Sigmoid colon (tissue), 7 donors: ENCODE data around the gene CPE. TPM values are rescaled to one million over a fixed set of nuclear protein-coding genes. Genes with fewer than 3 reads are reported as not detected.

ENCODE experiments used
- DNase-seq: peaks from one replicate; pipeline ENCODE4 v3.0.0-alpha.2; 2019
- H3K27ac ChIP-seq, 4 donors: fragments of 200-600 bp; sonication (generic); one replicate each; pipeline ENCODE4 v1.5.1; 2016 to 2019; ENCODE audit warnings: mild to moderate bottlenecking in 1 of 4
- H3K27me3 ChIP-seq, 3 donors: fragments of 200-600 bp; sonication (generic); one replicate each; pipeline ENCODE4 v1.5.1; 2019; ENCODE audit warnings: mild to moderate bottlenecking in 1 of 3
- H3K36me3 ChIP-seq, 4 donors: fragments of 200-600 bp; sonication (generic); one replicate each; pipeline ENCODE4 v1.5.1; 2016 to 2019
- H3K4me1 ChIP-seq, 4 donors: fragments of 200-600 bp; sonication (generic); one replicate each; pipeline ENCODE4 v1.5.1; 2017 to 2019
- H3K4me3 ChIP-seq, 4 donors: fragments of 200-600 bp; sonication (generic); one replicate each; pipeline ENCODE4 v1.5.1; 2017 to 2019; ENCODE audit warnings: mild to moderate bottlenecking in 2 of 4, moderate library complexity in 1 of 4
- H3K9me3 ChIP-seq, 4 donors: fragments of 200-600 bp in 3 of 4; sonication (generic) in 3 of 4; one replicate each; pipeline versions ENCODE4 v1.5.1 to v1.6.1; 2013 to 2019
- CTCF ChIP-seq, 4 experiments: fragments of 450-650 bp in 3 of 4; fragments of 200-600 bp in 1 of 4; IDR thresholded peaks; one replicate each; pipeline ENCODE4 v1.5.1; 2016 to 2019; ENCODE audit warnings: antibody characterized with exemption in 4 of 4, mild to moderate bottlenecking in 3 of 4, moderate library complexity in 2 of 4
- EP300 ChIP-seq, 4 donors: sonication (generic); formaldehyde crosslinking; IDR thresholded peaks; one replicate each; pipeline ENCODE4 v1.6.1; 2017; ENCODE audit warnings: antibody characterized with exemption in 4 of 4
- POLR2A ChIP-seq, 2 donors: fragments of 450-650 bp; IDR thresholded peaks; one replicate each; pipeline ENCODE4 v1.6.1; 2016; ENCODE audit warnings: antibody characterized with exemption in 2 of 2, mild to moderate bottlenecking in 2 of 2, moderate library complexity in 2 of 2
- POLR2AphosphoS5 ChIP-seq, 4 donors: sonication (generic); formaldehyde crosslinking; IDR thresholded peaks; one replicate each; pipeline ENCODE4 v1.6.1; 2017; ENCODE audit warnings: antibody characterized with exemption in 4 of 4
- WGBS, 2 donors: extraction: QIAGEN DNeasy Blood & Tissue Kit; methylation state at CpG; one replicate each; pipeline ENCODE4 v1.1.7; 2013; 5-methylcytosine and 5-hydroxymethylcytosine counted together
- intact Hi-C: fragments of 100-400 bp; cut with DNase I; formaldehyde crosslinking; loops from one replicate; pipeline ENCODE4 v1.15.1; 2023
- polyA plus RNA-seq, 3 donors: library from polyadenylated mRNA; stranded (reverse); fragments of 200-250 nt; gene quantifications; one replicate each; pipeline ENCODE4 v1.2.3, GENCODE V29; 2013
- total RNA-seq, 4 donors: library from RNA; depleted of rRNA; stranded (reverse); fragments of >200 nt; gene quantifications; one replicate each; pipeline ENCODE4 v1.1.0, GENCODE V29; 2016
- donor health status: healthy with polysubstance abuse.
- donor health status: Bipolar disorder and iron deficiency.
- donor health status: healthy.

CPE gene
- total and polyA plus RNA-seq, 7 donors: 5.4 to 64.5 (median 31.8) TPM

- Histone ChIP-seq H3K4me1 (no peaks in the 10 kb centered on the region), H3K27me3 (no peaks in the 10 kb centered on the region), H3K36me3 (peaks cover 0 to 39% (median 6%) of the 10 kb centered on the region in 4 donors), H3K4me3 (no peak overlapping the region), H3K27ac (no peak overlapping the region), H3K9me3 (no peaks in the 10 kb centered on the region)
- DNase-seq: no peak
- 38 to 72% methylated on average over 13 of the region's 13 CpGs for WGBS, 2 donors
- TF ChIP-seq POLR2AphosphoS5 (IDR thresholded peaks at IDR 0.05) (no peak), POLR2A (IDR thresholded peaks at IDR 0.05) (no peak), EP300 (IDR thresholded peaks at IDR 0.05) (no peak), CTCF (IDR thresholded peaks at IDR 0.05) (no peak)
- intact Hi-C loops: no loop called here
These were observed 35.2 kb upstream of the CPE start for GRCh38 chr4:165343353-165344191.

GRCh38 chr4:165345666-165346417 lies 33.0 kb upstream of the CPE start:
- intact Hi-C loops: no loop called here
- no peaks in the 10 kb centered on the region for H3K9me3 ChIP-seq
- 89 to 92% methylated on average over 10 of the region's 10 CpGs for WGBS, 2 donors
- no peaks in the 10 kb centered on the region for H3K27me3 ChIP-seq
- no peak overlapping the region for H3K4me3 ChIP-seq
- H3K36me3 ChIP-seq: peaks cover 0 to 18% (median 1%) of the 10 kb centered on the region in 4 donors
- H3K27ac ChIP-seq: no peak overlapping the region
- TF ChIP-seq POLR2A (IDR thresholded peaks at IDR 0.05) (no peak), CTCF (IDR thresholded peaks at IDR 0.05) (no peak), EP300 (IDR thresholded peaks at IDR 0.05) (no peak), POLR2AphosphoS5 (IDR thresholded peaks at IDR 0.05) (no peak)
- no peak for DNase-seq
- no peaks in the 10 kb centered on the region for H3K4me1 ChIP-seq

GRCh38 chr4:165347647-165348569 lies 30.9 kb upstream of the CPE start:
- intact Hi-C loops: no loop called here
- Histone ChIP-seq H3K4me1 (no peaks in the 10 kb centered on the region), H3K4me3 (no peak overlapping the region), H3K27ac (no peak overlapping the region), H3K36me3 (no peaks in the 10 kb centered on the region), H3K9me3 (no peaks in the 10 kb centered on the region), H3K27me3 (no peaks in the 10 kb centered on the region)
- no peak for DNase-seq
- 78 to 95% methylated on average over 3 of the region's 3 CpGs for WGBS, 2 donors
- TF ChIP-seq EP300 (IDR thresholded peaks at IDR 0.05): no peak
- TF ChIP-seq POLR2A (IDR thresholded peaks at IDR 0.05): no peak
- TF ChIP-seq POLR2AphosphoS5 (IDR thresholded peaks at IDR 0.05): no peak
- no peak for TF ChIP-seq CTCF (IDR thresholded peaks at IDR 0.05)

GRCh38 chr4:165351359-165352130 lies 27.3 kb upstream of the CPE start:
- 82 to 91% methylated on average over 5 of the region's 5 CpGs for WGBS, 2 donors
- intact Hi-C loops: no loop called here
- H3K27me3 ChIP-seq: no peaks in the 10 kb centered on the region
- no peak for DNase-seq
- H3K36me3 ChIP-seq: no peaks in the 10 kb centered on the region
- no peak overlapping the region for H3K27ac ChIP-seq
- H3K9me3 ChIP-seq: no peaks in the 10 kb centered on the region
- H3K4me3 ChIP-seq: no peak overlapping the region
- no peaks in the 10 kb centered on the region for H3K4me1 ChIP-seq
- TF ChIP-seq EP300 (IDR thresholded peaks at IDR 0.05) (no peak), CTCF (IDR thresholded peaks at IDR 0.05) (no peak)
